GM10266 (cell line): ENCODE measurements around the gene UPP2.

Experiments
- DNase-seq: peaks from one replicate; pipeline ENCODE4 v3.0.0; 2012; ENCODE audit errors: extremely low spot score
- TF ChIP-seq, protein P1 (sequence below): IDR thresholded peaks from 2 replicates; pipeline ENCODE4 v1.5.1; 2012; ENCODE audit warnings: mild to moderate bottlenecking, low read depth; ENCODE audit not compliant: control insufficient read depth, insufficient read depth; ENCODE audit errors: missing control alignments

The UPP2 gene

DNA sequence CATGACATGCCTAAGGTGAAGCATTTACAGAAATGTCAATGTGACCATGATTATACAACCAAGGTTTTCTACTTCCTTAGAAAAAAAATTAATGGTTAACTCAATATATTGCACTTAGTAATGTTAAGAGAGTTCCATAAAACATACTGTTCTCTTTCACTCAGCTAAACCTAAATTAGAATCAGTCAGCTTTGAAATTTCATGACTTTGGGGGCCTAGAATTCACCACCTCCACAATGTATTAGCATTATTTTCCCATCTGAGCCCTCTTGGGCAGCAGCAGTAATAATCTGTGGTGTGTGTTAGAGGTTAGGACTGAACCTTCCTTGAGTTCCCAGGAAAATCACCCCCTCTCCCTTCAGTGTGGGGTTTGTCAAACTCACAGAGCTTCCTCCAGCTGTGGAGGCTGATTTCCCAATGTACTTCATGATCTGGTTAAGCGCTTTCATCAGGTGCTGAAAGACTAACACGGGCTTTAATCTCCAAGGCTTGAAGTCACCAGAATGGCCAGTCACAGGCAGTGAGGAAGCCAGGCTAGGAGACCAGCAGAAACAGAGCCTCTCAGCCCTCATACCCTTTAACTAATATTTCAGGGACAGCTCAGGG, 7.1 kb upstream of the UPP2 start:
- TF ChIP-seq, protein P1, sequence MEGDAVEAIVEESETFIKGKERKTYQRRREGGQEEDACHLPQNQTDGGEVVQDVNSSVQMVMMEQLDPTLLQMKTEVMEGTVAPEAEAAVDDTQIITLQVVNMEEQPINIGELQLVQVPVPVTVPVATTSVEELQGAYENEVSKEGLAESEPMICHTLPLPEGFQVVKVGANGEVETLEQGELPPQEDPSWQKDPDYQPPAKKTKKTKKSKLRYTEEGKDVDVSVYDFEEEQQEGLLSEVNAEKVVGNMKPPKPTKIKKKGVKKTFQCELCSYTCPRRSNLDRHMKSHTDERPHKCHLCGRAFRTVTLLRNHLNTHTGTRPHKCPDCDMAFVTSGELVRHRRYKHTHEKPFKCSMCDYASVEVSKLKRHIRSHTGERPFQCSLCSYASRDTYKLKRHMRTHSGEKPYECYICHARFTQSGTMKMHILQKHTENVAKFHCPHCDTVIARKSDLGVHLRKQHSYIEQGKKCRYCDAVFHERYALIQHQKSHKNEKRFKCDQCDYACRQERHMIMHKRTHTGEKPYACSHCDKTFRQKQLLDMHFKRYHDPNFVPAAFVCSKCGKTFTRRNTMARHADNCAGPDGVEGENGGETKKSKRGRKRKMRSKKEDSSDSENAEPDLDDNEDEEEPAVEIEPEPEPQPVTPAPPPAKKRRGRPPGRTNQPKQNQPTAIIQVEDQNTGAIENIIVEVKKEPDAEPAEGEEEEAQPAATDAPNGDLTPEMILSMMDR, result no peak
- no peak for DNase-seq

DNA sequence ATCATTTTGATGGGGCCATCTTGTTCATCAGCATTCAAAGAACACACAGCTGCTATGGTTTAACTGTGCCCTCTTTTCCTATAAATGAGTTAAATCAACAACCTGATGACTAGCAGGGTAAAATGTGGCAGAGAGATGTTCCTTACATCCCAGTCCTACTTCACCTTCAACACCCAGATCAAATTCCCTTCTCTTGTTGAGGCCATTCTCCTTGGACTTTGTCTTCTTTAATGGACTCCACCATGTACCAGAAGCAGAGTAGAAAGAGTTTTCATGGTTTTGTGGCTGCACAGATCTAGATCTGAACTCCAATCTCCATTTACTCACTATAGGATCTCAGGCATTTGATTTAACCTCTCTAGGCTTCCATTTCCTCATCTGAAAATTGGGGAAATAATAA, 6.4 kb upstream of the UPP2 start:
- TF ChIP-seq, protein P1, result no peak
- no peak for DNase-seq

DNA sequence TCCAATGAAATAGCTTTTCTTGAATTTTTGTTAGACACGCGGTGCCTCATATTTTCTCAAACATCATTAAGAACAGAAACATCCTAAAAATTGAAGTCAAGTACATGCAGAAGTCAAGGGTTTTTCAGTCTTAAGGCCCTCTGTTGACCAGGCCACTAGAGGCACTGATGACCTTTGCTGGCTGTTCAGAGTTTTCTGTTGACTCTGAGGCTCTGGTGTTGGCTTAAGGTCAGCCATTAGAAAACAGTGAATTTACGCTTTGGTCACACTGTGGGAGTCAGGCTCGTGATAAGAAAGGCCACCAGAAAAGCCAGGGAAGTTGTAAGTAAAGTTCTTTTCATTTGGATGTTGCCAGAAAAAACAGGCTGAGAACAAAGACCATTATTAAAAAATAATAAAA, 5.8 kb upstream of the UPP2 start:
- no peak for DNase-seq
- TF ChIP-seq, protein P1, result no peak

DNA sequence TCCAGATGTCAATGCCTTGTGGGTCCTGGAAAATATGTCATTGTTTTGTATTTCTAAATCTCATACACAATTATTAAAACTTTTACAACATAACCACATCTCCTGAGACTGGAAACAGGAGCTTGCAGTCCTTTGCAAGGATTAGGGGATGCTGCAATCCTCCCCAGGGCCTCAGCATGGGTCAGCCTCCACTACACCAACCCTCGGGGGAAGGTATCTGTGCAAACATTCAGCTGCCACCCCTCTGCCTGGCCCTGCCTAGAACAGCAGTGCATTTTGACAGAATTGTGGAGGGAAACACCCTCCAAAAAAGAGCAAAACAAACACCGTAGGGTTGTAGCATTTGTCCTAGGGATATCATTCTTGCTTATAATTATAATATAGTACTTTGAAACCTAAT, 4.2 kb upstream of the UPP2 start:
- no peak for DNase-seq

DNA sequence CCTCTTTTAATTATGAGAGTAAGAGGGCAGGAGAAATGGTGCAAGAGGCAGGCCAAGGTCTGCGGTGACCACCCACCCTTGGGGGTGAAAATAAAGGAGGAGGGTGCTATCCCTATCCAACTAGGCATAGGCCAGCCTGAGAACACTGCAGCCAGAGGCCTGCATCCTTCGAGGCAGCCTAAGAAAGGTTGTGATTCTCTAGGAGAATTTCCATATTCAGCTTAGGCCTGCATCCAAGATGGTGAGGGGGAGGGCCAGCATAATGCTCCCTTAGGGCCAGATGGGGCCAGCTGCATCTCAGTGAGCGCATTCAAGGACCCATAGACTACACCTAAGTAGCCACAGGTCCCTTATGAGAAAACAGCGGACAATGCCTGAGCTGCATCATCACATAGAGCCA, 3.5 kb upstream of the UPP2 start:
- TF ChIP-seq, protein P1, result no peak
- no peak for DNase-seq

More for the DNA sequence above, 4.2 kb upstream of the UPP2 start:
- TF ChIP-seq, protein P1, result no peak

DNA sequence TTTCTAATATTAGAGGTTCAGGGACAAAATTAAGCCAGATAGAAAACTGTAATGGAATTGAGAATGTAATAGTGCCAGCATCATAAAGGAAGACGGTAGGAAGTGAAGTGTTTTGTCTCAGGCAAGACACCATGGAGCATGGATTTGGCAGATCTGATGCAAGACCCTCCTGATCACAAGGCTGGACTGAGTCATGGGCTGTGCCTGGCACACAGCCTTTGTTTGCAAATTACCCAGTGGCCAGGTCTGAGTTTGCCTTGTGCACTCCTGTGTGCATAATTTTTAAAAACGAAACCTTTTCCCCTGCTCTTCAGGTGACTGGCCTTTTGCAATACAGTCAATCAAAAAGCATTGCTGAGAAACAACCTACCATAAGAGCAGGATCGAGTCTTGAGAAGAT, 2.0 kb upstream of the UPP2 start:
- TF ChIP-seq, protein P1, result no peak
- no peak for DNase-seq

DNA sequence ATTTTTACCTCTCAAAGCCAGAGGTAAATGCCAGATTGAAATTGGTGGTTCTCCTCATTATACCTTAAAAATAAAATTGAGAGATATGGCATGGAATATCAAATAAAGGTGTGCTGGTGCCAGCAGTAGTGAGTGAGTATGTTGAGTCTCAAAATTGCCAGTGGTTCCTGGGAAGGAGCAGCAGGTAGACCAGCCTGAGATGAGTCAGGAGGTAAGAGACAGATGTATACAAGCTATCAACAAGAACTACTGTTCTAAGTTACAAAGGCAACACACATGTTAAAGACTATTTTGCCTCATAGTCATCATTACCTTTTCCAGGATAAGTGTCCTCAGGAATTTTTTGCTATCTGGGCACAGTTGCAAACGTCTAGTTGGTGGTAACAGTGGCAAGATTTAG, 1.3 kb upstream of the UPP2 start:
- TF ChIP-seq, protein P1, result no peak
- no peak for DNase-seq
